Right hindlimb (tissue), 1 donor: Measurements from ENCODE around the gene GTSE1.

Experiments used
- DNase-seq: peaks from one replicate; pipeline ENCODE4 v3.0.0-alpha.2; 2018

Gene GTSE1

DNA sequence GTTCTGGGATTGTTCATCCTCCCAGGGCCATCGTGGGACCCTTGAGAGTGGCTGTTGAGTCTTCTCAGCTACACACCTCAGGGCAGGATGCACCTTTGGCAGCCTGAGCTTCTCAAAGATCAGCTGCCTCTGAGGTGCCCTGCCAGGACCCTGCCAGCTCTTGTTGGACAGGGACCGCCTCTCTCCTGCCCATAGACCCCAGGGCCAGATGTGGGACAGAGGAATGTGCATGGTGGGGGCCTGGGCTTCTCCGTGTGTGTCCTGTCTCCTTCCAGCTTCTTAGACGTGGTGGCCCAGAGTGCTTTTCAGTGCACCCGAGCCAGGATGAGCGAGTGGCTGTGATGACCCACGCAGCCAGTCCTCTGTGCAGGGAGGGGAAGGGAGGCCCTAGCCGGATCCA, 32.9 kb downstream of the GTSE1 start:
- DNase-seq, result no peak

DNA sequence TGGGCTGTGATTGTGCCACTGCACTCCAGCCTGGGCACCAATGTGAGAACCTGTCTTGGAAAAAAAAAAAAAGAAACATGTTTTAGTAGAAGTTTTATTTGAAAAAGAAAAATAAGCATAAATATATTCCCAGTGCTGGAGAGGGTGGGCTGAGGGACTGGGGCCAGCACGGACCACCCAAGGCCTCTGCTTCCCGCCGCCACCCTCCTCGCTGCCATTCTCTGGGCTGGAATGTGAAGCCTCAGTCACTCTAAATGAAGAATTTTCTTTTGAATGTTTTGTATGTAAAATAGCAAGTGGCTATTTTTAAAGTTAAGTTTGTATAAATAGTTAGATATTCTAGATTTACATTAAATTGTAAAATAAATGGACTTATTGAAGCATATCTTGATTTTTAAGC, 33.8 kb downstream of the GTSE1 start:
- DNase-seq, result no peak

DNA sequence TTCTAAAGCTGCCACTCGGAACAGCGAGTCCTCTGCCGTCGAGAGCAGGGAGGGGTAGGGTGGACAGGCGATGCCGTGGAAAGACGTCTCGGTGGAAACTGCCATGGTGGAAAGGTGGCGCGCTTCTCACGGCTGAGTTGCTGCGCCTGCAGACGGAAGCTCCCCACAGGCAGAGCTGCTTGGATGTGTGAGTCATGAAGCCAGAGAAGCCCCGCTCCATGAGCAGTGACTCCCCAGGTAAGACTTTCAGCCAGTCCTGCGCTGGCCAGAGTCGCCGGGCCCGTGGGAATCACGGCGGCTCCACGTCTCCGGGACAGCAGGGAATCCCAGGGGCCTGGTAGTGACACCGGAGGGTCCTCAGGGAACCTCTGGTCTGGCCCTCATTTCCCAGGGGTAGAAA, 34.8 kb downstream of the GTSE1 start:
- no peak for DNase-seq

DNA sequence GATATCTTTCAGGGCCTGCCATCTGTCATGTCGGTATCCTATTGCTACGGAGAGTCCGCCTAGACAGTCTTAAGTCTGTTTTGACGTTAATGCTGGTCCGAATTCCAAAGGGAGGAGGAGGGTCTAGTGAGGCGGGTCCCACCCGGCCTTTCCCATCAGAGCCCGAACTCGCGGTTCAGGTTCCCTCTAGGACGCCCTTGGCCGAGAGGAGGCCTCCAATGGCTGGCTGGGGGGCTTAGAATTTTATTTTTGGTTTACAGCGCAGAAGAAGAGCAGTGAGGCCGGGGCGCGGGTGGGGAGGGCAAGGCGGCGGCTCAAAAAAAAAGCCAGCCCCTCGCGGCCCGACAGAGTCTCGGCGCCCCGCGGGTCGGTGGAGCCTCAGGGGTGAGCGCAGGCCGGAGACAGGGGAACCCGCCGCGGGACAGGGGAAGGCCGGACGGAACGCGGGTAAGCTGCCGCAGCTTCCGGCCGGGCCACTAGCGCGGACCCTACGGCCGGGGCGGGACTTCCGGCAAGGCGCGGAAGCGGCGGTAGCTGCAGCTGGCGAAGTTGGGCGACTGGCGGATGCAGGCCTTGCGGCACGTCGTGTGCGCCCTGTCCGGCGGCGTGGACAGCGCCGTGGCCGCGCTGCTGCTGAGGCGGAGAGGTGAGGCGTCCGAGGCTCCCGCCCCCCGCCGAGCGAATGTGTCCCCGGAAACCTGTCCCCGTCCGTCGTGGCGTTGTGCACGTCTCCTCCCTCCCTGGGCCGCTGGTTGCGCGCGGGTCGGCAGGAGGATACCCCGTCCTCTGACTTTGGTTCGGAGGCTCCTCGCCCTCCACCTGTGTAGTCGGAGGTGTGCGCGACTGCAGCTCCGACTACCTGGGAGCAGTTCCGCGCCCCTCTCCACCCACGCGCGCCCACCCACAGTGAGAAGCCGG, 38.8 kb downstream of the GTSE1 start, which contains the start of gene TRMU:
TRMU (plus strand) TSS at position 514 of the 918 bp plus-strand sequence; CDS start at position 565, 51 bp downstream.
- DNase-seq, result peak; percentile 90

DNA sequence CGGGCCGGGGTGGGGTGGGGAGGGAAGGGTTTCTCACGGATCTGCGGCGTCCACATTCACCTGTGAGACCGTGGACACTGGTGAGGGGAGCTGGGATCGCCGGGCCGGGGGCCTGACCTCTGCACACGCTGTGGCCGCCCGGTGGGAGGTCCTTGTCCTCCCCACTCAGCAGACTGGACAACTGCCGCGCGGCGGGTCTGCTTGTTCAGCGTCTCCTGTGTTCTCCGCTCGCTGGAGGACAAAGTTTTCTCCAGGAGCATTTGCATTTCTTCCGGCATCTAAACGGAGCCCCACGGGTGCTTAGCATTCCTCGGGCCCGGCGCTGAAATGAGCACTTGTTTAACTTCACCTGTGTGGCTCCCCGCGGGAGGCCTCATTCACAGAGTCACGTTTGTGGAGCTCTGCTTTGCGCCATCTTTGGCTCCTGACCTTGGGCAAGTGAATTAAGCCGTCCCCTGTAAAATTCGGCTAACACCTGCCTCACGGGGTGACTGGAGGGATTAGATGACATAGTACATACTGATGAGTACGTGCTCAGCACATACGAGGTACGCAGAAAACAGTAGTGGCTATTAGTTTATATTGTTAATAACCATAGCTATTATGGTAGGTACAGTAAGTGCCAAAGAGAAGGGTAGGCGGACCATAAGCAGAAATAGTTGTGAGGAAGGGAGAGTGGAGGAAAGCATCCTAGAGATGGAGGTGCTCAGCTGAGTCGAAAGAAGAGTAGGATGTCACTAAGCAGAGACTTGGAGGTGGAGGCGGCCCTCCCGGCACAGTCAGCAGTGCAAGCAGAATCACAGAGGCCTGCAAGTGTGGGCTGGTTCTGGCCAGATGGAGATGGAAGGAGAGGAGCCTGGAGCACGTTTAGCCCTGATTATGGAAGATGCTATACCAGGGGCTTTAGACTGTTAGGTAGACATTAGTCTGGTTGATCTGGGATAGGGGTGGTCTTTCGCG, 39.7 kb downstream of the GTSE1 start:
- no peak for DNase-seq

DNA sequence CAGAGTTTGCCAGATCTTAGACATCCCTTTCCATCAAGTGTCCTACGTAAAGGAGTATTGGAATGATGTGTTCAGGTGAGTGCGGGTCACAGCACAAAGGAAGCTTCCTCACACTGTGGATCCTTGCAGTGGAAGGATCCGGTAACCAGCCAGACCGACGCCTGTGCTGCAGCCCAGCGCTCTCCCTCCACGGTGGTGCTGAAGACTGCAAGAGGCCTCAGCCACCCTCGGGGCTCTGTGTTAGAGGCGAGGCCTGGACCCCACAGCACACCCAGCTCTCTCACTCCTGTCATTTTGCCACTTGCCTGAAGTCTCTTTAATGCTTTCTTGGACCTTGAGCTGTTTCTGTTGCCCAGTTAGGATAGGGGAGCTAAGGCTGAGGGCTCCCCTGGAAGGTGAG, 41.2 kb downstream of the GTSE1 start:
- DNase-seq, result no peak

DNA sequence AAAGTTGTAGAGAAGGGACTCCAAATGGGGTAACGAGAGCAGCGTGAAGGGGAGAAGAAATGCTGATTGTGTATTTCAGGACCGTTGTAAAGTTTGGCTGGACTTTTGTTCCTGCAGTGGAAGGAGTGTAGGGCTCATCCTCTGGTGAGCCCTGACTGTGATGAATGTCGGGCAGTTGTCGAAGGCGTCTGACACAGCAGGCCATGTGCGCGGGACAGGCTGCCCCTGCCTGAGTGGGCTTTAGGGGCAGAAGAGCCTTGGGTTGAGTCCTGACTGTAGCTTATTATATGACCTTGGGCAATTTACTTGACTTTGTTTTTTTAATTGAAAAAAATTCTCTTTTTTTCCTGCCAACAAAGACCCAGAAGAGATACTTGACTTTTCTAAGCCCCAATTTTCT, 42.0 kb downstream of the GTSE1 start:
- no peak for DNase-seq

DNA sequence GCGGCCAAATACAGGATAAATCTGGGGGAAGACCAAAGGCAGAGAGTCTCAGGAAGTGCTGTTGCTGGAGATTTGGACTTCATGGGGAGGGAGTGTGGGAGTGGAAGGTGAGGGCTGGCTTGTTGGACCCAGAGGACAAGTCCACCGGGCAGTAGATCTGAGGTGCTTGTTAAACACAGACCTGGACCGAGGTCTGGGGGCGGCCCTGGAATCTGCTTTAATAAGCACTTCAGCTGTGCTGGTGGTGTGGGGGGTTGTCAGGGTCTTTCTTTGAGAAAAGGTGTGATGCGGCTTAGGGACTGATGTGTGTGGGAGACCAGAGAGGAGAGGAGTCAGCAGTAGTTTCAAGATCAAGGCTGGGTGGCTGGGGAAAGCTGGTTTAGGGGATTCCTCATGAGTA, 43.3 kb downstream of the GTSE1 start:
- DNase-seq, result no peak

DNA sequence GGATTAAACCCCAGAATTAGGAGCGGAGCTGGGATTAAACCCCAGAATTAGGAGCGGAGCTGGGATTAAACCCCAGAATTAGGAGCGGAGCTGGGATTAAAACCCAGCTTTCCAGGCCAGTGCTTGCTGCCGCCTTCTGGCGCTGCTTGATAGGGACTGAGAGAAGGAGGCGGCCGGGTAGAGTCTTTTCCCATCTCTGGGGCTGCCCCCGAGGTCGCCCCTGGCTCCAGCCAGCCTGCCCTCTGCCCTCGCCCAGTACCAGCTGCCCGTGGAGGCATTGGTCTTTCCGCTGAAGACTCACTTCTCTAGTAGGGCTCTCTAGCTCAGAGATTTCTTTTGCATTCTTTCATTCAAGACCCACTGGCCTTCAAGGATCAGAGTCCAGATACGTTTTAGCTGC, 44.0 kb downstream of the GTSE1 start:
- DNase-seq, result no peak

DNA sequence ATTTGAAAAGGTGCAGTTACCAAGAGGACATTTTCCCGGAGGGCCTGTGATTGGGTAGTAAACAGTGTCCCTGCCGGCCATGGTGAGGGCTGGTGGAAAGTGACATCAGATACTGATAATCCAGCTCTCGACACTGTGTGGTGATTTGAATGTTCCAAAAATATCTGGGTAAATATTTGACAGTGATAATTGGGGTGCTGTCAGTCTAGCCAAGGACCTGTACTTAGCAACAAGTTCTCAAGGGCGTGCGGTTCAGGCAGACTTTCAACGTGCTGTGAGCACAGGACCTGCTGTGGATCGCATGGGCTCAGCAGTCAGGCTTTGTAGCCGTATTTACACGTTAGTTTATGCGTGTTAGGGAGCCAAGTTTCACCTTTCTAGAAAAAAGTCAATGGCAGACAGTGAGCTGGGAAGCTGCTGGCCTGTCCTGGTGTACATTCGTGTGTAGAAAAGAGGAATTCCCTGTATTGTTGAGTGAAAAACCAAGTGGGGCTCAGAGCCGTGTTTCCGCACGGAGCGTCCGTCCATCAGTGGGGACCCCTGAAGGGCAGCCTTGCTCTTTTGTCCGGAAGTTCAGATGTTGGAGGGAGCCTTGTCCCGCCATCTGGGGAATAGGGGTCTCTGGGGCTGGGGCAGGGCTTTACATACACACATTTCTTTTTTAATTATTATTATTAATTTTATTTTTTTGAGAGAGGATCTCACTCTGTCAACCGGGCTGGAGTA, 50.2 kb downstream of the GTSE1 start:
- no peak for DNase-seq

DNA sequence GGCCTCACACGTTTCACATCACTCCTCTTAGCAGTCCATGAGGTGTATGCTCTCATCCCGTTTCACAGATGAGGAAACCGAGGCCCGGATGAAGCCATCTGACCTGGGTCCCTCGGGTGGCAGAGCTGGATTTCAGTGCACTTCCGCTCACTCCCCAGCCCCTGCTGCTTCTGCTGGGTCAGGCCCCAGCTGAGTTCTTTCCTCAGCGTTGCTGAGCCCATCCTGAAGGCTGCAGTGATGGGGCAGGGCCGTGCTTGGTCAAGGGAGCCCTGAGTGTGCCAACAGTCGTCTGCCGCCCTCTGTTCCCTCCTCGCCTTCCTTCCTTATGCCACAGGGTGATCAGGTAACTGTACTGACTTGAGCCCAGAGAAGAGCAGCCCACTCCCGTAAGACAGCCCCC, 51.0 kb downstream of the GTSE1 start:
- DNase-seq, result no peak

DNA sequence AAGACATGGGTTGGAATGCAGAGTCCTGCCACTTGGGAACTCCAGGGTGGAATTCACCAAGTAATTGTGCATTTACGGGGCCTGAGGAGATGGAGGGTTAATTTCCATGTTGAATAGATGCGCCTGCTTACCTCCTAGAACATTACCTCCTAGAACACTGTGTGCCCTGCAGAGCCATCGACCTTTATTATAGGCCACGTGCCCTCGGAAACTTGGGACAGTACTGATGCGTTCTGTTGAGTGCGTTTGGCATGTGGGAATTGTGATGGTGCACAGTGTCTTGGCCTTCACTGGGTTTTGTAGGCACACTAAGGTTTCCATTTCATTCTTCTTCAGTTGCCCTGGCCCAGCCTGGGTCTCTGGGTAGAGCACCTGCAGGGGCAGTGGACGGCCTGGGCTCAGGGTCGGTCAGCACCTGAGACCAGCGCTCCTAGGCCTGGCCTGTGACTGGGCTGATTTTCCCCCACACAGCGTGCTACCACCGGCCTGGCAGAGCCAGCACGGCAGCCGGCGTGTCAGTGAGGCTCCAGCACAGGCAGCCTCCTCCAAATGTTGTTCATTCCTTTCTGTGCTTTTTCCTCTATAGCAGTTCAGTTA, 51.5 kb downstream of the GTSE1 start:
- DNase-seq, result no peak

DNA sequence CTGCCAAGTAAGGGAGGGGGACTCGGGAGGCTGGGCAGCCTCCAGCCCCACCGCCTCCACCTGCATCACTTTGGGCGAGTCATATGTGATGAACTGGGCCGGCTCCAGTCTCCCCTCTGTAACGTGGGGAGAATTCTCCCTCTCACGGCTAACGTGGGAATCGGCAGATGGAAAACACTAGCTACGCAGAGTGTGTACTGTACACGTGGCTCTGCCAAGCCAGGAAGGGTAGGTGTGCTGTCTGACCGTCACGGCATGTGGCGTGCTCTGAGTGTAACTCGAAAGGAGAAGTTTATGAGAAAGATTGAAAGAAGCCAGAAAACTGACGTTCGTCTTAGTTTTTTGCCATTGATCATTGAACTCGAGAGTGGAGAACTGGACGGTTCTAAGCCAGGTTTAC, 52.6 kb downstream of the GTSE1 start:
- no peak for DNase-seq

DNA sequence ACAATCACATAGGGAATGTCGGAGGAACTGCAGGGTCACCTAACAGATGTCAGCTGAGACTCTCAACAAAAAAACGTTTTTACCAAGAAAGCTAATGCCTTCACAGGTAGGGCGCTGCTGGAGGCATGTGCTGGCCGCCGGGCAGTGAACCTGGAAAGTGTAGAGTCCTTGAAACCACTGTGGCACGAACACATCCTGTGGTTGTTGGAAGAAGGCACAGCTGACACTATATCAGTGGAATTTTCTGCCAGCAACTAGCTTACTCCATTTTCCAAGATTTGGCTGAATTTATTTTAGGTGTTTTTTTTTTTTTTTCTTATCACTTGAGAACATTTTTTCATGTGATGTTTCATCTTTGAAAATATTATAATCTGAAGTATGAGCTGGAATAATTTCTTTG, 53.0 kb downstream of the GTSE1 start:
- no peak for DNase-seq

DNA sequence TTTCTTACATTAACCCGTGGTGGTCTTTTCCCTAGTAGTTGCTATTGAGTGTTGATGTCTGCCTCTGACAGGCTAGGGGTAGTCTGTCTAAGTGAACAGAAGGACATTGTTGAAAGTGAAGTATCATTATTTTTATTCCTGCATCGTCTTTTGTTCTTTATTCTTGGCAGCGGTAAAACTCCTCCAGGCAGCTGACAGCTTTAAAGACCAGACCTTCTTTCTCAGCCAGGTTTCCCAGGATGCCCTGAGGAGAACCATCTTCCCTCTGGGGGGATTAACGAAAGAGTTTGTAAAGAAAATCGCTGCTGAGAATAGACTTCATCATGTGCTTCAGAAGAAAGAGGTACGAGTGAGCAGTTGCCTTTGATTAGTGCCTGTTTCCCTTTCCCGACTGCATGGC, 53.5 kb downstream of the GTSE1 start:
- no peak for DNase-seq

DNA sequence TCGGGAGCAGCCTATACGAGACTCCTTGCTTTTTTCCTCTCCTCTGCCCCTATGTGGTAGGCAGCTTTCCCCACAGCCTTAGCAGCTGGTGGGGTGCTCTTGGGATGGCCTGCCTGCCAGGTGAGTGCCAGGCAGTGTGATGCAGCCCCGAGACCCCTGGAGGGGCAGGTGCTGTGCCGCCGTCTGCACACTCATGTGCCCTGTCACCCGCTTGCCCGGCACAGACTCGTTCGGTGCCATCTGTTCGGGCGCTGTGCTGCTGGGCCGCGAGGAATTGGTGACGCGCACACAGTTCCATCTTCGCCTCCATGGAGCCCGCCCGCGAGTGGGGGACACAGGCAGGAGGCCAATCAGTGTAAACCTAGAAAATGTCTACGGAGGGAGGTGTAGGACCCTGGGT, 54.0 kb downstream of the GTSE1 start:
- DNase-seq, result no peak

DNA sequence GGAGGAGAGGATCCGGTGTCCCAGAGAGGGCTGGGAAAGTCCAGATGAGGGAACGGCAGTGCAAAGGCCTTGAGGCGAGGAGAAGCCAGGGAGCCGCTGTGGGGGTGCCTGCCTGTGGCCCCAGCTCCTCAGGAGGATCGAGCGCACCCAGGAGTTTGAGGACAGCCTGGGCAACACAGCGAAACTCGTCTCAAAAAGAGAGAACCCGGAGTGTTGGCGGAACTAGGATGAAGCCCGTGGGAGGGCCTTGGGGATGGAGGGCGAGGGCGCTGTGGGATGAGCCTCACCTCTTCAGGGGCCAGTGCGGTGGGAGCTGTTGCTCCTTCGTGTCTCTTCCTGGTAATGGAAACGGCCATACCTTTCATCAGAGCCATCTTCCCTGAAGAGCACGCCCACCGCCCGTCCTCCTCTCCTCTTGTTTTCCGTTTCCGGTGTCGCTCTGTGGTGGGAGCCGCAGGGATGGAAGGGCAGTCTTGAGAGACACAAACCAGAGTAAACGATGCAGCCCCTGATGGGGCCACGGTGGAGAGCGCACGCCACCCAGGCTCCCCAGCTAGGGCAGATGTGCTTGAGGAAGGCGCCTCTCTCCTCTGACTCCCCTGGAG, 54.6 kb downstream of the GTSE1 start:
- no peak for DNase-seq

DNA sequence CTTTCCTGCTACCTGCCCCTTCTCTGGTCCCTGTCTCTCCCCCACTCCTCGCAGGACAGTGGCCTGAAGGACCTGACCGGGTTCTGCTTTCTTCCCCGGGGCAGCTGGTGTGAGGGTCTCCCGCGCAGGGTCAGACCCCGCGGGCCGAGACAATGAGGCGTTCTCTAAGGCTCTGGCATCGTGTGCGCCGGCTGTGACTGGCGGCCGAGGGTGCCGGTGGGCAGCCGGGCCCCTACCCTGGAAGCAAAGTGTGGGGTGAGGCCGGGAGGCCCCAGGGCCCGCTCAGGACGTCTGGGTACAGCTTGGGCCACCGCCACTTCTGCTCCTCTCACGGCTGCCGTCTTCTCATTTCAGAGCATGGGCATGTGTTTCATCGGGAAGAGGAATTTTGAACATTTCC, 55.1 kb downstream of the GTSE1 start:
- DNase-seq, result no peak

DNA sequence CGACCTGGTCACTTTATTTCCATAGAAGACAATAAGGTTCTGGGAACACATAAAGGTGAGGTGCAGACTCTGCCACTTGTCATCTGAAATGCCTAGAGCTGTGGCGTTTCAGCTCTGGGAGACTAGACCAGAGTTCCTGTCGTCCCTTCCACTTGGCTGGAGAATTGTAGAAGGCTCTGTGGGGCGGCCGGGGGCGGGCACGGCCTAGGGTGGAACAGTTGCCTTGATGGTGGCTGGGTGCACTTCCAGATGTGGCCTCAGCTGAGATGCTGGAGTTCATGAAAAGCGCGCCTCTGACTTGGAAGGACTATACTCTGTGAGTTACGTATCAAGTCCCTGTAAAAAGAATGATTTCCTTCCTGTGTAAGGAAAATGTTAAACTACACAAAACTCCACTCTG, 55.6 kb downstream of the GTSE1 start:
- no peak for DNase-seq

DNA sequence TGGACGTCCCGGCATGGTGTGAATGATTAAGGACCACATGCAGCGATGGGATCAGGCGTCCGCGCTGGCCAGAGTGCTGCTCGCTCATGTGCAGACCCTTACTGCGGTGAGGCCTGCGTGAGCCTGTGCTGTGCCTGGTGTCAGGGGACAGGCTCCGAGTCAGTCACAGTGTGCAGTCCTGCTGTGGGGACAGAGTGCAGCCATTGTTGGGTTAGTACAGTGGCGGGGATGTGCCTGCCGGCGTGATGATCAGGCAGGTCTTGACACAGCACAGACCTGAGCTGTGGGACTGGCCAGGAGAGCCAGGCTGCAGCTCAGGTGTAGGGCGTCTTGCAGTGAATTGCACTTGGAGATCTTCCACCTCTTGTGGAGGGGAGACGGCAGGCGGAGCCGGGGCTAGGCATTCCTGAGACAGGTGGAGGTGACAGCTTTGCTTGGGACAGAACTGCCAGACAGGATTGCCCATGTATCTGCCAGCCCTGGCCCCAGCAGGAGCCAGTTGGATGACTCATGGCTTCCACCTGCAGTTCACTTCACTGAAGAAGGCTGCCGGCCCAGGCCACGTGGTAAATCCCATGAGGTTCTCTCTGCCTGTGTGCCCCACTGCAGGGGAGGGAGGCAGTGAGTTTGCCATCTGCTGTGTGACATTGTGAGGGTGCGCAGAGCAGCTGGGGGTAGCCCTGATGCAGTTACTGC, 56.2 kb downstream of the GTSE1 start:
- DNase-seq, result no peak

DNA sequence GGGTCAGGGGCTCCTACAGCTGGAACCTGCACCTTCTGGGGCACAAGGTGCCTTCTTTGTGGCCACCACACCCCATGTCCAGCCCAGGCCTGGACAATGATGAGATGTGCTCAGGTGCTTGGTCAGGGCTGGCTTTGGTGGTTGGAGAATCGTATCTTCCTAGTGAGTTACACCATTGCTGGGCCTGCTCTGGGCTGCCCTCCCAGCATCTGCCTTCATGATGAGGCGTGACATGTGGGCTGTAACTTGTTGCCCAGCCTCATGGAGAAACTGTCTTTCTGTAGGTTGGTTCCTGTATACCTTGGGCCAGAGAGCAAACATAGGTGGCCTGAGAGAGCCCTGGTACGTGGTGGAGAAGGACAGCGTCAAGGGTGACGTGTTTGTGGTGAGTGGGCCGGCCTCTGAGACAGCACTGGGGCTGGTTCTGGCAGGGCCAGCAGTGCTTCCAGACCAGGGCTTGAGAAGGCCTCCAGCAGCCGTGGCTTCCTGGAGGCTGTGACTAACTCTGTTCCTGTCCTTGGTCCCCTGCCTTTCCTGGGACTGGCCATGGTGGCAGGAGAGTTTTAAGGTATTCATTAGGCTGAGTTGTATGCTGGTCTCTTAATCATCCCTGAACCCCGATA, 56.9 kb downstream of the GTSE1 start:
- no peak for DNase-seq
